ENCODE measurements around the gene UBAC2.

UBAC2 gene

GRCh38 chr13:99299256-99299919, 98.7 kb downstream of the UBAC2 start:
- no peak for DNase-seq

- DNase-seq: no peak
These were observed 99.3 kb downstream of the UBAC2 start for GRCh38 chr13:99299920-99300341.

- no peak for DNase-seq
These were observed 100.6 kb downstream of the UBAC2 start for GRCh38 chr13:99301056-99301838.

GRCh38 chr13:99301913-99302636, 101.4 kb downstream of the UBAC2 start:
- DNase-seq: no peak

- DNase-seq: no peak
These were observed 102.2 kb downstream of the UBAC2 start for GRCh38 chr13:99302637-99303505.

- DNase-seq: no peak
These were observed 103.3 kb downstream of the UBAC2 start for GRCh38 chr13:99303863-99304521.

- no peak for DNase-seq
These were observed 103.9 kb downstream of the UBAC2 start for GRCh38 chr13:99304541-99304940.

- DNase-seq: no peak
These were observed 104.5 kb downstream of the UBAC2 start for GRCh38 chr13:99305158-99305557.

GRCh38 chr13:99305566-99305965, 104.9 kb downstream of the UBAC2 start:
- no peak for DNase-seq

GRCh38 chr13:99307247-99307646, 106.6 kb downstream of the UBAC2 start, which contains the start of gene GPR183:
Gene GPR183, minus strand, starts transcription at chr13:99307399. Its CDS starts 11,254 bp downstream, at chr13:99296145.
- DNase-seq: no peak

GRCh38 chr13:99307648-99308339, 107.1 kb downstream of the UBAC2 start:
- DNase-seq: no peak

GRCh38 chr13:99308471-99309087, 107.9 kb downstream of the UBAC2 start:
- no peak for DNase-seq

- no peak for DNase-seq
These were observed 109.9 kb downstream of the UBAC2 start for GRCh38 chr13:99310382-99311031.

- DNase-seq: no peak
These were observed 110.5 kb downstream of the UBAC2 start for GRCh38 chr13:99311137-99311536.

GRCh38 chr13:99311748-99312492, 111.3 kb downstream of the UBAC2 start:
- no peak for DNase-seq

GRCh38 chr13:99312493-99312883, 111.8 kb downstream of the UBAC2 start:
- DNase-seq: no peak

GRCh38 chr13:99313501-99313900, 112.8 kb downstream of the UBAC2 start:
- DNase-seq: no peak

GRCh38 chr13:99313941-99314340, 113.3 kb downstream of the UBAC2 start:
- no peak for DNase-seq

GRCh38 chr13:99314640-99315176, 114.1 kb downstream of the UBAC2 start:
- no peak for DNase-seq
